SKM-1 (cell line): ENCODE measurements around the gene STAT5B.
"Not testable (repeated sequence)": the region's sequence is repeated elsewhere in the genome, so short reads cannot be mapped to it uniquely, and the experiment has no call there.

Source experiments
- DNase-seq: peaks from one replicate; lab custom pipeline; 2025; ENCODE audit not compliant: unreplicated experiment; lab: John Stamatoyannopoulos, UW

Gene STAT5B

GRCh38 chr17:42276359-42276608 lies at the start of gene STAT5B:
TSS of gene STAT5B (minus strand) at chr17:42276391. CDS start at chr17:42232127, 44,264 bp downstream.
- peak; percentile 40 for DNase-seq

- no peak for DNase-seq
Observed at GRCh38 chr17:42325026-42325425, 48.8 kb upstream of the STAT5B start.

GRCh38 chr17:42323268-42323773 lies 47.1 kb upstream of the STAT5B start:
- no peak for DNase-seq

DNA sequence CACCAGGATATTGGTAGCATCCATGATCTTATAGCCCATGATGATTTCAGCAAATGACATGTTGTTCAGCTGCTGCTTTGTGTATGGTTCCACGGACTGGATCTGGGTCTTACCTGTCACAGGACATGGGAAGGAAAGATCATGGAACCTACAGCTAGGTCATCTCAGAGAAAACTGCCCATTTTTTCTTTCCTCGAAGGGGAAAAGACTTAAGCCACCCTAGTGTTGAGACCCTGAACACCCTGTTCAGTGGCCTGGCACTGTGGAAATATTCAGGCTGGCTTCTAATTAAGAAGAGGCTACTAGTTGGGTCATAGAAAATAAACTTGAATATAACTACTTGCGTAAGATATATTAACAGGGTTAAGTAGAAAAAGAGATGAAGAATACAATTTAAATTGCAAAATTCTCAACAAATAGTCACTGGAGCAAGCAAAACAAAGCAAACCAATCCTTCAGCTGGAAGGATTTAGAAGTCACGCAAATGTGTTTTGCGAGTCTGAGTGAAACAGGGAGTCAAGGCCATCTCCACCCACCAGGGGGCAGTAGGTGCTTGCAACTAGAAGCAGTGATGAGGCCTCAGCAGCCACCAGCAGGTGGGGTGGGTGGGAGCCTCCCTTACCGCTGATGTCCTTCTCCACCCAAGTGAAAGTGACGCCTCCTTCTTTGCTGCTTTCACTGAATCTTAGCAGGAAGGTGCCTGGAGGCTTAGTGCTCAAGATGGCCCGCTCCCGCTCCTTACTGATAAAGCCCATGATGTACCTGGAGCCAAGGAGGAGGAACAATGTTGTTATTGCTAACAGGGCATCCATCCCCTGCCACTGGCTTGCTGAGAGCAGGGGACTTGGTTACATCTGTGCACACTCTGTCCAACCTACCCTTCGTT lies 46.4 kb upstream of the STAT5B start:
- DNase-seq: peak; percentile 82

- DNase-seq: no peak
Observed at GRCh38 chr17:42321555-42321954, 45.4 kb upstream of the STAT5B start.

DNA sequence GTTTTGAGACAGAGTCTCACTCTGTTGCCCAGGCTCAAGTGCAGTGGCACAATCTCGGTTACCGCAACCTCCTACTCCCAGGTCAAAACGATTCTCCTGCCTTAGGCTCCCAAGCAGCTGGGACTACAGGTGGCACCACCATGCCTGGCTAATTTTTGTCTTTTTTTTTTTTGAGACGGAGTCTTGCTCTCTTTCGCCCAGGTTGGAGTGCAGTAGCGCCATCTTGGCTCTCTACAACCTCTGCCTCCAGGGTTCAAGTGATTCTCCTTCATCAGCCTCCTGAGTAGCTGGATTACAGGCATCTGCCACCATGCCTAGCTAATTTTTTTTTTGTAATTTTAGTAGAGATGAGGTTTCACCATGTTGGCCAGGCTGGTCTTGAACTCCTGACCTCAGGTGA lies 41.8 kb upstream of the STAT5B start:
- not testable (repeated sequence) for DNase-seq

GRCh38 chr17:42317266-42317845 lies 41.2 kb upstream of the STAT5B start:
- no peak for DNase-seq

- no peak for DNase-seq
Observed at GRCh38 chr17:42316755-42317154, 40.6 kb upstream of the STAT5B start.

DNA sequence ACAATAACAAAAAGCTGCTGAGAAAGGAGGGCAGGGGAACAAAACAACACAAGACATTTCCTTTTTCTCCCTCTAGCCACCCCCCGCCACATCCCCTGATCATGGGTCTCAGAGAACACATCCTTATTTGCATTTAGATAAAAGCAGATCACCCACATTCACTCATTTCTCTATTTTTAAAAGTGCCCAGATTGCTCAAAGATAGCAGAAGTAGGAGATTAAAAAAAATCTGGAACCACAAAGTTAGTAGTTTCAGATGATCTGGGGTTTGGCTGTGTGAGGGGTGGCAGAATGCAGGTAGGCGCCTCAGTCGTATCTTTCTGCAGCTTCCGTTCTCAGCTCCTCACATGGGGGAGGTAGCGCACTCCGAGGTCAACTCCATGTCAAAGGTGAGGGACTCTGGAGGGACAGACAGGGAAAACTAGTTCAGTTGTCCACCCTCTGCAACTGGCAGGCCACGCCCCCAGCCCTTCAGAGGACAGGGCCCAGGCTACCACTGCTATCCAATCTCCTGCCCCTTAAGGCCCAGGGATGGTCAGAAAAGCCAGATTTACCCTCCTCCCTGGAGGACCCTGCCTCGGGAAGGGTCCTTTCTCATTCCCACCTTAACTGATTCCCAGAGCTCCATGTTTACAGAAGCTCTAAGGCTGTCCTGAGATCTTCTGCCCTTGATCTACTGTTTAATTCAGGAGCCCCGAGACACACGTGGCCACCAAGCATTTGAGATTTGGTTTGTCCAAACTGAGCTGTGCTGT lies 39.4 kb upstream of the STAT5B start:
- no peak for DNase-seq

DNA sequence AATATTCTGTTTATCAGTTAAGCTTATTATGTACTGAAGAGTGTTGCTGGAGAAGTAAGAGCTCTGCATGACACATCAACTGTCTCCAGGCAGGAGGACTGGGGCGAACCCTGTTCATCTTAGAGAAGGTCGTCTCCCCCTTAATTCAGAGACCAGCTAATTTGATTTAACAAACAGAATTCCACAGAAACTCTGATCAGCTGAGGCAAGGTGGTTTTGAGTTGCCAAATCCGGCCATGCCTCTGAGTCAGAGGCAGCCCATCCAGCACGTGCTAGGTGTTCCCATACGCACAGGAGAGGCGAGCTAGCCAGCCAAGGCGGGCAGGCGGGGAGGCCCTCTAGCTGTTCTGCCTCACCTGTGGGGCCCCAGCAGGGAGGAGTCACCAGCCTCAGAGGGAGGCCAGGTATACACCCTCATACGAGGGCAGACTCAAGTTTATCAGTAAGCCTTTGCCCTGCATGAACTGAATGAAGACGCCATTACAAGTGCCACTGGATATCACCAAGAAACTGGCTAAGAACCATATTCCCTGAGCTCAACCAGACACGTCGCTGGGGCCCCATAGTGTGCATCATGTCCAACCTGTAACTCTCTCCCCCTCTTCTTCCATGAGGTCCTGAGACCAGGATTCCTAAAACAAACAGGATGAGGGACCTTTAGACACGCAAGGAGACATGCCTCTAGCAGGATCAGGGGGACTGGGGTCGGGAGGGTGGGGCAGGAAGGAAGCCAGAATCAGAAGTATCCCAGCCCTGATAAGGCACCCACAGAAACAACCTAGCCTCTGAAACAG lies 37.8 kb upstream of the STAT5B start:
- DNase-seq: no peak

- DNase-seq: no peak
Observed at GRCh38 chr17:42313389-42313772, 37.2 kb upstream of the STAT5B start.

GRCh38 chr17:42312285-42313130 lies 36.3 kb upstream of the STAT5B start:
- DNase-seq: no peak

DNA sequence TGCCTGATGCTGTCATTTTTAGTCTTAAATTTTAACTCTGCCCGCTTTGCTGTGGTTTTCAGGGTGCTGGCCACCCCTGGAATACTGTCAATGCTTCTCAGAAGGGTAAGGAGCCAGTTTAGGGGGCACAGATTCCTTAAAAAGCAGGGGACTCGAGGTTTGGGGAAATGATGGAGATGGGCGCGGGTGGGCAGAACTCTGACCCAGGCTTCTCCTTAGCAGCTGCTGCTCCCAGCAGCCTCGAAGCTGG lies 35.8 kb upstream of the STAT5B start:
- no peak for DNase-seq

DNA sequence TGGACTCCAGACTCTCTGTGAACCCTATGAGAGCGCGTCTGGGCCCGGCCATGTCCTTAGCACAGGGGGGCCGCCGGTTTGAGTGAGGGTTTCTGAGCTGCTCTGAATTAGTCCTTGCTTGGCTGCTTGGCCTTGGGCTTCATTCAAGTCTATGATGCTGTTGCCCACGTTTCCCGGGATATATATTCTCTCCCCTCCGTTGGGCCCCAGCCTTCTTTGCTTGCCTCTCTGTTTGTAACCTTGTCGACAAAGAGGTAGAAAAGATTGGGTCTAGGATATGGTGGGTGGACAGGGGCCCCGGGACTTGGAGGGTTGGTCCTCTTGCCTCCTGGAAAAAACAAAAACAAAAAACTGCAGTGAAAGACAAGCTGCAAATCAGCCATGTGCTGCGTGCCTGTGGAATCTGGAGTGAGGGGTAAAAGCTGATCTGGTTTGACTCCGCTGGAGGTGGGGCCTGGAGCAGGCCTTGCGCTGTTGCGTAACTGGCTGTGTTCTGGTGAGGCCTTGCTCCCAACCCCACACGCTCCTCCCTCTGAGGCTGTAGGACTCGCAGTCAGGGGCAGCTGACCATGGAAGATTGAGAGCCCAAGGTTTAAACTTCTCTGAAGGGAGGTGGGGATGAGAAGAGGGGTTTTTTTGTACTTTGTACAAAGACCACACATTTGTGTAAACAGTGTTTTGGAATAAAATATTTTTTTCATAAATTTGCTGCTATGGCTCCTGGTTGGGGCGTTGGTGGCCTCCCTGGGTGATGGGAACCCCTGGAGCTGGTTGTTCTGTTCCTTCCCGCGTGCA lies 35.2 kb upstream of the STAT5B start:
- DNase-seq: peak; percentile 61

- DNase-seq: no peak
Observed at GRCh38 chr17:42310787-42311215, 34.6 kb upstream of the STAT5B start.

DNA sequence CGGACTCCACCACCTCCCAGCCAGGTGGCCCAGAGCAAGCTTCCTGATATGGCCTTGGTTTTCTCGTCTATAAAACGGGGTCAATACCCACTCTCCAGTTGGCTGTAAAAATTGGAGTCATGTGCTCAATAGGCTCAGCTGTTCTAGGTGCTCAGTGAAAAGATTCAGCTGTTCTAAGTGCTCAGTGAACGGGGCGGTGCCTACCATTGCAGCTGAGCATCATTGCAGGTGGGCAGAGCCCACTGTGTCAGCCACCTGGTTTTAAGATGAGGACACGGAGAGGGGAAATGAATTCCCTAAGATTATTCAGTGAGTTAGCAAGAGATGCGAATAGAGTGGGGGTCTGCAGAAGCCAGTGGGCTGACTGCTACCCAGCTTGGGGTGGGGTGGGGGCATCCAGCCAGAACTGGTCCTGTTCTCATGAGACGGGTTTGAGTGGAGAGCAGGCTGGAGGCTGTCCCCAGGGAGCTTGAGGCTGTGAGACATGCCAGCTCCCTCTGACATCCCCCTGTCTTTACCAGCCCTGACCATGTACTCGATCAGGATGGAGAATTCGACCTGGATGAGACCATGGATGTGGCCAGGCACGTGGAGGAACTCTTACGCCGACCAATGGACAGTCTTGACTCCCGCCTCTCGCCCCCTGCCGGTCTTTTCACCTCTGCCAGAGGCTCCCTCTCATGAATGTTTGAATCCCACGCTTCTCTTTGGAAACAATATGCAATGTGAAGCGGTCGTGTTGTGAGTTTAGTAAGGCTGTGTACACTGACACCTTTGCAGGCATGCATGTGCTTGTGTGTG lies 34.0 kb upstream of the STAT5B start:
- DNase-seq: no peak

DNA sequence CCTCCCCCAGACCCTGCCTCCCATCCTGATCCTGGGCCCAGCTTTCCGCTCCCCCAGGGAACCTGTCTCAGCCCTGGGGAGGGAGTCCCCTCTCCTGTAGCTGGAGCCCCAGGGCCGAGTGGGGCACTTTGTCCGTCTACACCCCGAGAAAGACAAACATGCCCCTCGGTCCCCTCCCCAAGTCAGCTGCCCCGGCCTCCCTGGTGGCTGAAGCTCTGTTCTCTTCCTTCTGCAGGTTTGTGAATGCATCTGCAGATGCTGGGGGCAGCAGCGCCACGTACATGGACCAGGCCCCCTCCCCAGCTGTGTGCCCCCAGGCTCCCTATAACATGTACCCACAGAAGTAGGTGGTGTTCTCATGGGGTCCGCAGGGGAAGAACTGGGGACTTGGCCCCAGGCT lies 33.0 kb upstream of the STAT5B start:
- DNase-seq: no peak

- DNase-seq: no peak
Observed at GRCh38 chr17:42308446-42308845, 32.3 kb upstream of the STAT5B start.

GRCh38 chr17:42307362-42307927 lies 31.3 kb upstream of the STAT5B start:
- no peak for DNase-seq
